ENCODE results near the gene SMARCC1.
"Not testable (repeated sequence)": the region's sequence is repeated elsewhere in the genome, so short reads cannot be mapped to it uniquely, and the experiment has no call there.

Gene SMARCC1

GRCh38 chr3:47772047-47772446 is 9.6 kb downstream of the SMARCC1 start:
- DNase-seq (ENCODE audit: low read depth in 1 of 2, low spot score in 1 of 2): no peak

DNA sequence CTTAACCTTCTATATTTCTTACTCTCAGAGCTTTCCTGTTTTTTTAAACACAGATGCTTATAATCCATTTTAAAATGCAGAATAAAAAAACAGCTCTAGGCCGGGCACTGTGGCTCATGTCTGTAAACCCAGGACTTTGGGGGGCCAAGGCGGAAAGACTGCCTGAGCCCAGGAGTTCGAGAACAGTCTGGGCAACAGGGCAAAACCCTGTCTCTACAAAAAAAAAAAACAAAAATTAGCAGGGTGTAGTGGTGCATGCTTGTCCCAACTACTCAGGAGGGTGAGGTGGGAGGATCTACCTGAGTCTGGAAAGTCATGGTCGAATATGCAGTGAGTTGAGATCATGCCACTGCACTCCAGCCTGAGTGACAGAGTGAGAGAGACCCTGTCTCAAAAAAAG is 15.5 kb downstream of the SMARCC1 start:
- DNase-seq (ENCODE audit: low read depth in 1 of 2, low spot score in 1 of 2): no peak

- no peak for DNase-seq (ENCODE audit: low read depth in 1 of 2, low spot score in 1 of 2)
Measured at GRCh38 chr3:47762233-47762632, 19.5 kb downstream of the SMARCC1 start.

DNA sequence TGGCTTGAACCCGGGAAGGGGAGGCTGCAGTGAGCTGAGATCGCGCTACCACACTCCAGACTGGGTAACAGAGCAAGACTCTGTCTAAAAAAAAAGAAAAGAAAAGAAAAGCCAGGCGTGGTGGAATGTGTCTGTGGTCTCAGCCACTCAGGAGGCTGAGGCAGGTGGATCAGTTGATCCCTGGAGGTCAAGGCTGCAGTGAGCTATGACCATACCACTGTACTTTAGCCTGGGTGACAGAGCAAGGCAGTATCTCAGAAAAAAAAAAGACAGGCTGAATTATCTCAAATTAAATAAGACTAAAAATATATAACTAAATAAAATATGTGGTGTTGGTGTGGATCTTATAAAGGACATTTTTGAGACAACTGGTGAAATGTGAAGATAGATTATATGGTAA is 20.6 kb downstream of the SMARCC1 start:
- DNase-seq (ENCODE audit: low read depth in 1 of 2, low spot score in 1 of 2): no peak

DNA sequence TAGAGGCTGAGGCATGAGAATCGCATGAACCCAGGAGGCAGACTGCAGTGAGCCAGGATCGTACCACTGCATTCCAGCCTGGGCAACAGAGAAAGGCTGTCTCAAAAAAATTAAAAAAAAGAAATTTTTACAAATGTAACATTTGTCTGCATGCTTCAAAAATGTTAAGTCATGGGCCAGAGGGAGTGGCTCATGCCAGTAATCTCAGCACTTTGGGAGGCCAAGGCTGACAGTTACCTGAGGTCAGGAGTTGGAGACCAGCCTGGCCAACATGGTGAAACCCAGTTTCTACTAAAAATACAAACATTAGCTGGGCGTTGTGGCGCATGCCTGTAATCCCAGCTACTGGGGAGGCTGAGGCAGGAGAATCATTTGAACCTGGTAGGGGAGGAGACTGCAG is 21.5 kb downstream of the SMARCC1 start:
- DNase-seq (ENCODE audit: low read depth in 1 of 2, low spot score in 1 of 2): not testable (repeated sequence)

- no peak for DNase-seq (ENCODE audit: low read depth in 1 of 2, low spot score in 1 of 2)
Measured at GRCh38 chr3:47758261-47759025, 23.2 kb downstream of the SMARCC1 start.

DNA sequence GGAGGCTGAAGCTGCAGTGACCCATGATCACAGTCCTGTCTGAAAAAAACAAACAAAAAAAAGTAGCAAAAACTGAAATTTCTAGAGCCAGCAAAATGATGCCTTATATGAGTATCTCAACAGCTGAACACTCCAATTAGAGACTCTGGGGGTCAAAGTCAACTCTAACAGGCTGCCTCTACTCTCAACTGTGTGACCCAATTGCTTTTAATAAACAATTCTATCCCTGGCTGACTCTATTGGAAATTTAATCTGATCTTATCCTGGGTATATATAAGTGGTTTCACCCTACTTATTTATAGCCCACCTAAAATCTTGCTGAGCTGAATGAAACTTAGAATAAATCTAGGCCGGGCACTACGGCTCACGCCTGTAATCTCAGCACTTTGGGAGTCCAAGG is 29.0 kb downstream of the SMARCC1 start:
- no peak for DNase-seq (ENCODE audit: low read depth in 1 of 2, low spot score in 1 of 2)

- DNase-seq (ENCODE audit: low read depth in 1 of 2, low spot score in 1 of 2): not testable (repeated sequence)
Measured at GRCh38 chr3:47750811-47751354, 30.8 kb downstream of the SMARCC1 start.

DNA sequence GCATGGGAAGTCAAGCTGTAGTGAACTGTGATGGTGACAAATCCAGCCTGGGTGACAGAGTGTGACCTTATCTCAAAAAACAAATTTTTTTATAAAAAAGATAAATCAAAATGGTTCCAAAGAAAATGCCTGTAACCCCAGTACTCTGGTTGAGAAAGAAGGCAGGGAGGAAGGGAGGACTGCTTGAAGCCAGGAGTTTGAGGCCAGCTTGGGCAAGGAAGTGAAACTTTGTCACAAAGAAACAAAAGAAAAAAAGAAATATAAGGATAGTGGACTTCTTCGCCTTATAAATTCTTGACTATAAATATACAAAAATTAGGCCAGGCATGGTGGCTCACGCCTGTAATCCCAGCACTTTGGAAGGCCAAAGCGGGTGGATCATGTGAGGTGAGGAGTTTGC is 34.1 kb downstream of the SMARCC1 start:
- no peak for DNase-seq (ENCODE audit: low read depth in 1 of 2, low spot score in 1 of 2)

DNA sequence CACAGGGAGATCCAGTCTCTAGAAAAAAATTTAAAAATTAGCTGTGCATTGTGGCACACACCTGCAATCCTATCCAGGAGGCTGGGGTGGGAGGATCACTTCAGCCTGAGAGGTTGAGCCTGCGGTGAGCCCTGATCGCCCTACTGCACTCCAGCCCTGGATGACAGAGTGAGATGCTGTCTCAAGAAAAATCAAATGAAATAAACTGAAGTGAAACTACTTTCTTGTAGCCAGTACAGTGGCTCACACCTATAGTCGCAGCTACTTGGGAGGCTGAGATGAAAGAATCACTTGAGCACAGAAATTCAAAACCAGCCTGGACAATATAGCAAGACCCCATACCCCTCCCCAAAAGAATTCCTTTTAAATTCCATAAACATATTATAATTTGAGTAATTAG is 35.4 kb downstream of the SMARCC1 start:
- DNase-seq (ENCODE audit: low read depth in 1 of 2, low spot score in 1 of 2): no peak

DNA sequence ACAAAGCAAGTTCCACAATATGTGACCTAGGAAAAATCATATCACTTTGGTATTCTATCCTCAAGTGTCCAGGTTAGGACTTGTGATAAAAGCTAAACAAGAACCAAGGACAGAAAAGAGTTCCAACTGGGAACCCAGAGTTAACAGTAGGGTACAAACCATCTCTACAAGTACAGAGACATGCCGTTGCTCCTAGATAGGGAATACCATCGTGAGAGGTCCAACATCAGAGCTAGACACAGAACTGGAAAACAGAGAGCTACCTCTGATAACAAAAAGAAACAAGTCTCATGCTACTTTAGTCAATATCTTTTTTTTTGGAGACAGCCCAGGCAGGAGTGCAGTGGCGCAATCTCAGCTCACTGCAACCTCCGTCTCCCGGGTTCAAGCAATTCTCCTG is 37.8 kb downstream of the SMARCC1 start:
- no peak for DNase-seq (ENCODE audit: low read depth in 1 of 2, low spot score in 1 of 2)

- not testable (repeated sequence) for DNase-seq (ENCODE audit: low read depth in 1 of 2, low spot score in 1 of 2)
Measured at GRCh38 chr3:47743352-47743751, 38.3 kb downstream of the SMARCC1 start.

DNA sequence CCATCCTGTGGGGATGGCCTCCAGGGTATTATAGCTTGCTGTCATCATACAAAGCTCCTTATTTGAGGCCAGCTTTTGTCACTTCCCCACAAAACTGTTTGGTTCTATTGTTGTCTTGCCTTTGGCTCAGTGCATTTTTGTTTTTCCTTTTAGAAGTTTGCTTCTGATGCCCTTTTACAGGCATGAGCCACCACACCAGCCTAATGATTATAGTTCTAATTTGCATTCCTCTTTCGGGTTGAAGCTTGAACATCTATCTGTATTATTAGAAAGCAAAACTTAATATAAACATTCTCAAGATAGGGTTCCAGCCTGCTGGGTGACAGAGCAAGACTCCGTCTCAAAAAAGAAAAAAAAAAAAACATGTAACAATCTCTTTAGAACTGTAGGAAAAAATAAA is 39.8 kb downstream of the SMARCC1 start:
- DNase-seq (ENCODE audit: low read depth in 1 of 2, low spot score in 1 of 2): no peak

DNA sequence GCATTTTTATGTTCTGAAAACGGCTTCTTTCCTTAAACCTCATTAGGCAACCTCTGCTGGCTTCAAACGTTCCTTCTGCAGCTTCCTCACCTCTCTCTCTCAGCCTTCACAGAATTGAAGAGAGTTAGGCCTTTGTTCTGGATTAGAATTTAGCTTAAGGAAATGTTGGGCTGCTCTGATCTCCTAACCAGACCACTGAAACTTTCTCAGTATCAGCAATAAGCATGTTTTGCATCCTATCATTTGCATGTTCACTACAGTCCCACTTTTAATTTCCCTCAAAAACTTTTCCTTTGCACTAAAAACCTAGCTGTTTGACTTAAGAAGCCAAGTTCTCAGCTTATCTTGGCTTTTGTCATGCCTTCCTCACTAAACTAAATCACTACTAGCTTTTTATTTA is 49.5 kb downstream of the SMARCC1 start:
- no peak for DNase-seq (ENCODE audit: low read depth in 1 of 2, low spot score in 1 of 2)

GRCh38 chr3:47731061-47731460 is 50.6 kb downstream of the SMARCC1 start:
- DNase-seq (ENCODE audit: low read depth in 1 of 2, low spot score in 1 of 2): no peak

- no peak for DNase-seq (ENCODE audit: low read depth in 1 of 2, low spot score in 1 of 2)
Measured at GRCh38 chr3:47722859-47723258, 58.8 kb downstream of the SMARCC1 start.

DNA sequence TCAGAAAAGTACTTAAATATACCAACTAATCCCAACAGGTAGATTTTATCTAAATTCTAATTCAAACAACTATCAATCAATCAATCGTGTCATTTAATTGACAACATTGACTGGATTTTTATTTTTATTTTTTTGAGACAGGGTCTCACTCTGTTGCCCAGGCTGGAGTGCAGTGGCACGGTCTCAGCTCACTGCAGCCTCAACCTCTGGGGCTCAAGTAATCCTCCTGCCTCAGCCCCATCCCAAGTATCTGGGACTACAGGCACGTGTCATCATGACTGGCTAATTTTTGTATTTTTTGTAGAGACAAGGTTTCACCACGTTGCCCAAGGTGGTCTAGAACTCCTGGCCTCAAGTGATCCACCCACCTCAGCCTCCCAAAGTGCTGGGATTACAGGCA is 64.2 kb downstream of the SMARCC1 start:
- not testable (repeated sequence) for DNase-seq (ENCODE audit: low read depth in 1 of 2, low spot score in 1 of 2)

GRCh38 chr3:47716656-47717055 is 65.0 kb downstream of the SMARCC1 start:
- DNase-seq (ENCODE audit: low read depth in 1 of 2, low spot score in 1 of 2): no peak

GRCh38 chr3:47715928-47716327 is 65.8 kb downstream of the SMARCC1 start:
- no peak for DNase-seq (ENCODE audit: low read depth in 1 of 2, low spot score in 1 of 2)

GRCh38 chr3:47714606-47715005 is 67.1 kb downstream of the SMARCC1 start:
- DNase-seq (ENCODE audit: low read depth in 1 of 2, low spot score in 1 of 2): no peak

GRCh38 chr3:47713655-47714054 is 68.0 kb downstream of the SMARCC1 start:
- no peak for DNase-seq (ENCODE audit: low read depth in 1 of 2, low spot score in 1 of 2)

GRCh38 chr3:47712398-47712797 is 69.3 kb downstream of the SMARCC1 start:
- DNase-seq (ENCODE audit: low read depth in 1 of 2, low spot score in 1 of 2): no peak

- no peak for DNase-seq (ENCODE audit: low read depth in 1 of 2, low spot score in 1 of 2)
Measured at GRCh38 chr3:47711596-47711995, 70.1 kb downstream of the SMARCC1 start.

Measured in stimulated activated CD4-positive, alpha-beta T cell treated with anti-CD3 and anti-CD28 coated beads, Interleukin-15, amount 100 ng/mL, for 1 hour (primary cell).